HepG2 (cell line): ENCODE data around the gene AUTS2.

Experiments used
- CHD2 ChIP-seq: IDR thresholded peaks from 2 replicates; pipeline ENCODE4 v1.6.1; 2011; ENCODE audit warnings: low read depth, low read length, improper control_type of control experiment
- CTCF ChIP-seq: sonication (generic); formaldehyde crosslinking; IDR thresholded peaks from 2 replicates; pipeline ENCODE4 v1.5.0; 2020; ENCODE audit warnings: mild to moderate bottlenecking, missing genetic modification reagents, moderate library complexity
- EP300 ChIP-seq, 3 experiments: sonication (generic) in 1 of 3; formaldehyde crosslinking in 1 of 3; IDR thresholded peaks; 2 replicates each; pipeline versions ENCODE4 v1.5.1 to v1.6.1; 2011 to 2020; ENCODE audit warnings: low read depth in 2 of 3, low read length in 2 of 3, borderline replicate concordance in 1 of 3, improper control_type of control experiment in 1 of 3, mild to moderate bottlenecking in 1 of 3, missing genetic modification reagents in 1 of 3, moderate library complexity in 1 of 3
- FOXJ3 ChIP-seq: sonication (generic); formaldehyde crosslinking; IDR thresholded peaks from 2 replicates; pipeline ENCODE4 v1.4.0; 2020; ENCODE audit warnings: missing genetic modification reagents, mild to moderate bottlenecking, borderline replicate concordance
- KMT2B ChIP-seq: IDR thresholded peaks from 2 replicates; pipeline ENCODE4 v1.6.1; 2016; ENCODE audit warnings: missing genetic modification reagents, missing compliant biosample characterization
- RFX5 ChIP-seq: IDR thresholded peaks from 2 replicates; pipeline ENCODE4 v1.6.1; 2011; ENCODE audit warnings: low read depth, low read length, improper control_type of control experiment
- RFXAP ChIP-seq: sonication (generic); formaldehyde crosslinking; IDR thresholded peaks from 2 replicates; pipeline ENCODE4 v1.4.0; 2020; ENCODE audit warnings: missing genetic modification reagents, borderline replicate concordance
- SP1 ChIP-seq, 2 experiments: fragments of 450-650 bp in 1 of 2; sonication (generic) in 1 of 2; formaldehyde crosslinking in 1 of 2; IDR thresholded peaks; 2 replicates each; pipeline versions ENCODE4 v1.4.0 to v1.6.1; 2016 to 2020; ENCODE audit warnings: missing genetic modification reagents in 1 of 2
- ZBTB1 ChIP-seq: sonication (generic); formaldehyde crosslinking; IDR thresholded peaks from 2 replicates; pipeline ENCODE4 v1.4.0; 2020; ENCODE audit warnings: missing genetic modification reagents, borderline replicate concordance
- ZKSCAN1 ChIP-seq: fragments of 150-350 bp; IDR thresholded peaks from 2 replicates; pipeline ENCODE4 v1.6.1; 2014; ENCODE audit warnings: low read length
- ZNF124 ChIP-seq: sonication (generic); formaldehyde crosslinking; IDR thresholded peaks from 2 replicates; pipeline ENCODE4 v1.4.0; 2020; ENCODE audit warnings: missing genetic modification reagents
- ZNF407 ChIP-seq: sonication (generic); formaldehyde crosslinking; IDR thresholded peaks from one replicate; pipeline ENCODE4 v1.5.1; 2020; ENCODE audit warnings: mild to moderate bottlenecking, missing genetic modification reagents; ENCODE audit errors: not compliant biosample characterization
- TF ChIP-seq, protein P1 (sequence below): IDR thresholded peaks from 2 replicates; pipeline ENCODE4 v1.6.1; 2016; ENCODE audit warnings: low read depth, borderline replicate concordance
- TF ChIP-seq, protein P2 (sequence below): sonication (generic); formaldehyde crosslinking; IDR thresholded peaks from 2 replicates; pipeline ENCODE4 v1.4.0; 2020; ENCODE audit warnings: missing genetic modification reagents

GRCh38 chr7:69825113-69825972 lies 227.1 kb downstream of the AUTS2 start:
- TF ChIP-seq, protein P1, sequence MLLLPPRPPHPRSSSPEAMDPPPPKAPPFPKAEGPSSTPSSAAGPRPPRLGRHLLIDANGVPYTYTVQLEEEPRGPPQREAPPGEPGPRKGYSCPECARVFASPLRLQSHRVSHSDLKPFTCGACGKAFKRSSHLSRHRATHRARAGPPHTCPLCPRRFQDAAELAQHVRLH (CRISPR knock-in tag), result no peak
- TF ChIP-seq FOXJ3 (CRISPR knock-in tag) (no peak), ZBTB1 (CRISPR knock-in tag) (no peak), SP1 (IDR thresholded peaks at IDR 0.05) (no peak), SP1 (CRISPR knock-in tag; IDR thresholded peaks at IDR 0.05) (no peak), EP300 (IDR thresholded peaks at IDR 0.05; ENCODE audit: low read depth in 2 of 2, low read length in 2 of 2) (no peak), EP300 (CRISPR knock-in tag; IDR thresholded peaks at IDR 0.05; ENCODE audit: borderline replicate concordance) (no peak), KMT2B (CRISPR knock-in tag) (no peak), ZNF407 (CRISPR knock-in tag) (no peak), CHD2 (no peak), RFXAP (CRISPR knock-in tag) (no peak), ZKSCAN1 (no peak), CTCF (CRISPR knock-in tag) (no peak), ZNF124 (CRISPR knock-in tag) (no peak), RFX5 (no peak)
- TF ChIP-seq, protein P2, sequence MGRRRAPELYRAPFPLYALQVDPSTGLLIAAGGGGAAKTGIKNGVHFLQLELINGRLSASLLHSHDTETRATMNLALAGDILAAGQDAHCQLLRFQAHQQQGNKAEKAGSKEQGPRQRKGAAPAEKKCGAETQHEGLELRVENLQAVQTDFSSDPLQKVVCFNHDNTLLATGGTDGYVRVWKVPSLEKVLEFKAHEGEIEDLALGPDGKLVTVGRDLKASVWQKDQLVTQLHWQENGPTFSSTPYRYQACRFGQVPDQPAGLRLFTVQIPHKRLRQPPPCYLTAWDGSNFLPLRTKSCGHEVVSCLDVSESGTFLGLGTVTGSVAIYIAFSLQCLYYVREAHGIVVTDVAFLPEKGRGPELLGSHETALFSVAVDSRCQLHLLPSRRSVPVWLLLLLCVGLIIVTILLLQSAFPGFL (CRISPR knock-in tag), result no peak
